IPS DF 4.7 (cell line): ENCODE results near the gene MYADM.
"Not testable (repeated sequence)": the region's sequence is repeated elsewhere in the genome, so short reads cannot be mapped to it uniquely, and the experiment has no call there.

Source experiments
- DNase-seq: peaks from one replicate; pipeline ENCODE4 v3.0.0-alpha.2; 2013; ENCODE audit warnings: low spot score; ENCODE audit errors: extremely low read depth

MYADM gene, protein sequence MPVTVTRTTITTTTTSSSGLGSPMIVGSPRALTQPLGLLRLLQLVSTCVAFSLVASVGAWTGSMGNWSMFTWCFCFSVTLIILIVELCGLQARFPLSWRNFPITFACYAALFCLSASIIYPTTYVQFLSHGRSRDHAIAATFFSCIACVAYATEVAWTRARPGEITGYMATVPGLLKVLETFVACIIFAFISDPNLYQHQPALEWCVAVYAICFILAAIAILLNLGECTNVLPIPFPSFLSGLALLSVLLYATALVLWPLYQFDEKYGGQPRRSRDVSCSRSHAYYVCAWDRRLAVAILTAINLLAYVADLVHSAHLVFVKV

GRCh38 chr19:53867225-53868090, at the start of gene MYADM:
Gene MYADM, plus strand, starts transcription at chr19:53867883. Its CDS starts 5,647 bp downstream, at chr19:53873530.
- DNase-seq = peak; percentile 98

- no peak for DNase-seq
These were observed 48.9 kb upstream of the MYADM start for GRCh38 chr19:53818756-53819155.

DNA sequence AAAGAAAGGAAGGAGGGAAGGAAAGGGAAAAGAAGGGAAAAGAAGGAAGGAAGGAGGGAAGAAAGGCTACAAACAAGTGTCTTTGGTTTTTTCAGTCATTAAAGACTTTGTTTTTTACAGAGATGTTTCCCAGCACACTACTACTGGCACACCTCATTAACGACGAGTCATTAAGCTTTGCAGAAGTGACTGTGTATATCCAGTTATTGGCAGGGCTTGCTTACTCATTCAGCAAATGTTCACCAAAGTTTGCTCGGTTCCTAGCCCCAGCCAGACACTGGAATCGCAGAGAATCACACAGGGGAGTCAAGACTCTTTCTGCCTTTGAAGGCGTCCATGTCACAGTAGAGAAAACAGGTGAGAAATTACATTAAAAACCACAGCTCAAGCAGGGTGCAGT, 47.8 kb upstream of the MYADM start:
- no peak for DNase-seq

DNA sequence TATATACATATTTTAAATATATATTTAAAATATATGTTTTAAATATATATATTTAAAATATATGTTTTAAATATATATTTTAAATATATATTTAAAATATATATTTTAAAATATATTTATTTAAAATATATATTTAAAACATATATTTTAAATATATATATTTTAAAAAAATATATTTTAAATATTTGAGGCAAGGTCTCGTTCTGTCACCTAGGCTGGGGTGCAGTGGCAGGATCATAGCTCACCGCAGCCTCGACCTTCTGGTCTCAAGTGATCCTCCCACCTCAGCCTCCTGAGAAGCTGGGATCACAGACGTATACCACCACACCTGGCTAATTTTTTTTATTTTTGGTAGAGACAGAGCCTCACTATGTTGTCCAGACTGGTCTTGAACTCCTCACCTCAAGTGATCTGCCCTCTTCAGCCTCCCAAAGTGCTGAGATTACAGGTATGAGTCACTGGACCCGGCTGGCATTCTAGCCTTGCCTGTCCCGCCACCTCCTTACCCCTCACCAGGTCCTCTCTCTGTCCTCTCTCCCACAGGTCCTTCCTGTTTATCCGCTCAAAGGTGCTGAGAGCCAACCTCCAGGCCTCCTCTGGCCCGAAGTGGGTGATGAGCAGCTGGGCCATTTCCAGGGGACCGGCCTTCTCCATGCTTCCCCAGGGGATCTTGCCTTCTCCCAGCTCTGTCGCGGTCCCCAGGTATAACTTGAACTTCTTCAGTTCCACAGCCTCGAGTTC, 44.1 kb upstream of the MYADM start:
- no peak for DNase-seq

GRCh38 chr19:53824134-53824611, 43.5 kb upstream of the MYADM start, which contains the start of gene NLRP12:
Gene NLRP12, minus strand, starts transcription at chr19:53824314. Its CDS starts 140 bp downstream, at chr19:53824174.
- no peak for DNase-seq

DNA sequence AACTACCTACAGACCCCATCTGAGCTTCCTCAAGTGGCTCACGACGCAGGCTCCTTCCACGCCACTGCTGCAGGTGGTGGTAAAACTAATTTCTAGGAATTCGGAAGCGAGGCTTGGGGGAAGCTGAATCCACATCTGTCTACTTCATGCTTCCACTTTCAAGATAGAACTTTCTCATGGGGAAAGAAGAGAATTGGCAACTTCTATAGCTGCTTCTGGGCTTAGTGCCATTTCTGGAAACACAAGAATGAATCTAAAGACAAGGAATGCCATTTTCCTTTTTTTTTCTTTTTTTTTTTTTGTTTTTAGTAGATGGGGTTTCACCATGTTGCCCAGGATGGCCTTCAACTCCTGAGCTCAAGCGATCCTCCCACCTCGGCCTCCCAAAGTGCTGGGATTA, 40.8 kb upstream of the MYADM start:
- DNase-seq = no peak

GRCh38 chr19:53828531-53828930, 39.2 kb upstream of the MYADM start:
- no peak for DNase-seq

DNA sequence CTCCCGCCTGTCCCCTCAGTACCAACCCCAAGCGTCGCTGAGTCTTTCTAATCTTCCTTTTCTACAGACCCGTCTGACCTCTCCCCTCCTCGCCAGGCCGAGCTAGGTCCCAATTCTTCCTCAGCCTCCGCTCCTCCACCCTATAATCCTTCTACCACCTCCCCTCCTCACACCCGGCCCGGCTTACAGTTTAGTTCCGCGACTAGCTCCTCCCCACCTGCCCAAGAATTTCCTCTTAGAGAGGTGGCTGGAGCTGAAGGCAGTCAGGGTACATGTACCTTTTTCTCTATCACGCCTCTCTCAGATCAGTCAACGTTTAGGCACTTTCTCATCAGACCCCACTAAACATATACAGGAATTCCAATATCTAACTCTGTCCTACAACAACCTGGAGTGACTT, 34.8 kb upstream of the MYADM start:
- DNase-seq = not testable (repeated sequence)

DNA sequence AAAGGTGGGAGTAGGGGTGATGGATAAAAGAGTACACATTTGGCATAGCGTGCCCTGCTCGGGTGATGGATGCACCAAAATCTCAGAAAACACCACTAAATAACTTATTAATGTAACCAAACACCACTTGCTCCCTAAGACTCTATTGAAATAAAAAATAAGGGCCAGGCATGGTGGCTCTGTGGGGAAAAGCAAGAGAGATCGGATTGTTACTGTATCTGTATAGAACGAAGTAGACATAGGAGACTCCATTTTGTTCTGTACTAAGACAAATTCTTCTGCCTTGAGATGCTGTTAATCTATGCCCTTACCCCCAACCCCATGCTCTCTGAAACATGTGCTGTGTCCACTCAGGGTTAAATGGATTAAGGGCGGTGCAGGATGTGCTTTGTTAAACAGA, 29.2 kb upstream of the MYADM start:
- DNase-seq = not testable (repeated sequence)

DNA sequence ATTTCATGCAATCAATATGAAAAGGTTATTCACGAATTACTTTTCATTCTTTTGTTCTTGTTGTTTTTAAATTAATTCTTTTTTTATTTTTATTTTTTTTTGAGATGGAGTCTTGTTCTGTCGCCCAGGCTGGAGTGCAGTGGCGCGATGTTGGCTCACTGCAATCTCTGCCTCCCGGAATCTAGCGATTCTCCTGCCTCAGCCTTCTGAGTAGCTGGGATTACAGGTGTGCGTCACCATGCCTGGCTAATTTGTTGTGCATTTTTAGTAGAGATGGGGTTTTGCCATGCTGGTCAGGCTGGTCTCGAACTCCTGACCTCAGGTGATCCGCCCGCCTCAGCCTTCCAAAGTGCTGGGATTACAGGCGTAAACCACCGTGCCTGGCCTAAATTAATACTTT, 27.4 kb upstream of the MYADM start:
- not testable (repeated sequence) for DNase-seq

DNA sequence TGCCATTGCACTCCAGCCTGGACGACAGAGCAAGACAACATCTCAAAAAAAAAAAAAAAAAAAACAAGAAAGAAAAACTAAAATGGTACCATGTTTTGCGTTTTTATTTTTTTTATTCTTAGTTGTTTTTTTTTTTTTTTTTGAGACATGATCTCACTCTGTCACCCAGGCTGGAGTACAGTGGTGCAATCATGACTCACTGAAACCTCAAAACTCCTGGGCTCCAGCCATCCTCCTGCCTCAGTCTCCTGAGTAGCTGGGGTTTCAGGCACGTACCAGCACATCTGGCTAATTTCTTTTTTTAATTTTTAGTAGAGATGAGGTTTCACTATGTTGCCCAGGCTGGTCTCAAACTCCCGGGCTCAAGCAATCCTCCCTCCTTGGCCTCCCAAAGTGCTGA, 26.8 kb upstream of the MYADM start:
- DNase-seq = not testable (repeated sequence)

DNA sequence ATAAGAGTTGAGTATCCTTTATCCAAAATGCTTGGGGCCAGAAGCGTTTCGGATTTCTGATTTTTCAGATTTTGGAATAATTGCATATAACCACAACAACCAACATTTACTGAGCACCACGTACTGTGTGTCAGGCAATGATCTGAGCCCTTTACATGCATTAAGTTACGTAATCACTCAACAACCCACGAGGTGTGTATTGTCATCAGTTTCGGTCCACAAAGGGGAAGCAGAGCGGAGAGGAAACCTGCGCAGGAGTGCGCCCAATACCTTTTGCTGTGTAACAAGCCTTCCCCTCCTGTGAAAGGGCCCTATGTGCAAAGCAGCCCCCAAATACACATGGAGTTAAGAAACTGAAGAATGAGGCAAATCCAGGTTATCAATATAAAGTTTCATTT, 22.8 kb upstream of the MYADM start:
- no peak for DNase-seq

- no peak for DNase-seq
These were observed 20.1 kb upstream of the MYADM start for GRCh38 chr19:53847555-53847954.

DNA sequence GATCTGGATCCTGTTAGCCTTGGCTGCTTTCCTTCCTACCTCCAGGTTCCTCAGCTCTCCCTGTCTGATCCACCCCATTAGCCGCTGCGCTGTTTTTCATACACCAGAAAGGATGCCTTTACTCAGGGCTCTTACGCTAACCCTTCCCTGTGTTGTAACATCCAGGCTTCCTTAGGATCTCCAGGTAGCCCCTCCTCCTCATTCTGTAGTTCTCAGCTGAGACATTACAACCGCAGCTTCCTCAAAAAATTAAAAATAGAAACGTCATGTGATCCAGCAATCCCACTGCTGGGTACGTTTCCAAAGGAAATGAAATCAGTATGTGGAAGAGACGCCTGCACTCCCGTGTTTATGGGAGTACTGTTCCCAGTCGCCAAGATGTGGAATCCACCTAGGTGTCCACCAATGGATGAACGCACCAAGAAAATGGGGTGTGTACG, 18.4 kb upstream of the MYADM start:
- no peak for DNase-seq

GRCh38 chr19:53853707-53854106, 14.0 kb upstream of the MYADM start:
- no peak for DNase-seq

- no peak for DNase-seq
These were observed 3.3 kb upstream of the MYADM start for GRCh38 chr19:53864308-53864836.

- no peak for DNase-seq
These were observed 2.2 kb upstream of the MYADM start for GRCh38 chr19:53865523-53865917.

GRCh38 chr19:53865918-53866864, 1.5 kb upstream of the MYADM start:
- no peak for DNase-seq

GRCh38 chr19:53866865-53867224, 838 bp upstream of the MYADM start:
- no peak for DNase-seq
